Measurements from ENCODE around the gene ARRDC1. TPM values are rescaled to one million over a fixed set of nuclear protein-coding genes. Genes with fewer than 3 reads are reported as not detected.
A peak's percentile ranks its signal among the peaks of the same experiment; 100 is the strongest.

ARRDC1 gene
- total and polyA plus RNA-seq, 8 donors: 31.8 to 185 (median 131) TPM

DNA sequence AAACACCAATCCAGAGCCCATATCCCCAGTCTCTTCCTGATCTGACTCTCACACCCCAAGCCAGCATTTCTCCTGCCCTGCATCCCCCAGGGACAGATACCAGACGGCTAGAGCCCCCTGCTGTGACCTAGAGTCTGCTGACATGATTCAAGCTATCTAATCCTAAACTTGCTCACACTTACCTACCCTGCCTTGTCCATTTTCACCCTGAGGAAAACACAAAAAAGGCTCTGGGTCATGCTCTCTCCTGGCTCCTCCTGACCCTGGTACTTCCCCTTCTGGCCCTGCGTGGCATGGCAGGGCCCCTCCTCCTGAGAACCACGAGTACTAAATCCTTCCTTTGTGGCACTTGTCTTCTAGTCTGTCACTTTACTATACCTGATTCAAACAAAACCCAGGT, 2.8 kb upstream of the ARRDC1 start:
- DNase-seq: no peak
- intact Hi-C loops (cut with DNase I; ENCODE audit: low total_unique reads): loop anchor here (10.0 kb wide), 1 partner anchor 62 kb away; no protein-coding TSS in a partner anchor
- 11 to 19% (median 13%) methylated on average over 3 of the region's 3 CpGs for WGBS, 5 donors

DNA sequence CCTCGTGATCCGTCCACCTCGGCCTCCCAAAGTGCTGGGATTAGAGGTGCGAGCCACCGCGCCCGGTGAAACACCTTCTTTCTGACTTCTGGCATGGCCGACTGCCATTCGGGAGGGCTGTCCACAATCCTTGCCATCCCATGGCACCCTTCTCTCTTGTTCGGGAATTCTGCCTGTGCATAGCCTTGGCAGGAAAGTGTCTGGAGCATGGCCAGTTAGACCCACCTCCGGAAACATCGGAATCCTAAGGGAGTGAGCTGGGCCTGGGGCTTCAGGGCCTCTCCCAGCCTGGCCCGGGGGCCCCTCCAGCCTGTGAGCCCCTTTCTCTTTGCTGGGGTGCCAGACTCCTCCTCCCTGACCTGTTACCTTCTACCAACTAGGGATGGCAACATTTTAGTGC, 1.6 kb upstream of the ARRDC1 start:
- 78 to 93% (median 89%) methylated on average over 13 of the region's 13 CpGs for WGBS, 5 donors
- no peak for TF ChIP-seq CTCF (IDR thresholded peaks at IDR 0.05)
- no peak for TF ChIP-seq POLR2AphosphoS5 (IDR thresholded peaks at IDR 0.05)
- TF ChIP-seq POLR2A (IDR thresholded peaks at IDR 0.05): no peak
- TF ChIP-seq EP300 (IDR thresholded peaks at IDR 0.05): no peak
- no peak for DNase-seq

More for the DNA sequence above, 2.8 kb upstream of the ARRDC1 start:
- H3K4me3 ChIP-seq: no peak overlapping the region
- H3K9me3 ChIP-seq: no peaks in the 10 kb centered on the region
- no peak overlapping the region for H3K27ac ChIP-seq
- TF ChIP-seq POLR2AphosphoS5 (IDR thresholded peaks at IDR 0.05): no peak
- TF ChIP-seq EP300 (IDR thresholded peaks at IDR 0.05): no peak
- no peak for TF ChIP-seq POLR2A (IDR thresholded peaks at IDR 0.05)
- TF ChIP-seq CTCF (IDR thresholded peaks at IDR 0.05): no peak
- peaks cover 19 to 30% (median 27%) of the 10 kb centered on the region in 4 donors for H3K4me1 ChIP-seq
- H3K27me3 ChIP-seq: no peaks in the 10 kb centered on the region
- no peaks in the 10 kb centered on the region for H3K36me3 ChIP-seq

GRCh38 chr9:137604345-137605086, 970 bp upstream of the ARRDC1 start:
- Histone ChIP-seq H3K27ac (peak overlapping the region in 4 of 5 donors; percentile 82 to 93 (median 82)), H3K4me1 (peaks cover 31 to 47% (median 41%) of the 10 kb centered on the region in 4 donors), H3K27me3 (no peaks in the 10 kb centered on the region), H3K36me3 (no peaks in the 10 kb centered on the region), H3K4me3 (peak overlapping the region; percentile 62 to 87 (median 72)), H3K9me3 (no peaks in the 10 kb centered on the region)
- DNase-seq: peak in 1 of 2 donors; percentile 71
- 9 to 21% (median 10%) methylated on average over 27 to 49 of the region's 49 CpGs for WGBS, 5 donors
- intact Hi-C loops (cut with DNase I; ENCODE audit: low total_unique reads): loop anchor here (10.0 kb wide), 1 partner anchor 60 kb away; no protein-coding TSS in a partner anchor
- TF ChIP-seq POLR2A (IDR thresholded peaks at IDR 0.05) (no peak), CTCF (IDR thresholded peaks at IDR 0.05) (no peak), EP300 (IDR thresholded peaks at IDR 0.05) (no peak), POLR2AphosphoS5 (IDR thresholded peaks at IDR 0.05) (no peak)

More for the DNA sequence above, 1.6 kb upstream of the ARRDC1 start:
- no peaks in the 10 kb centered on the region for H3K36me3 ChIP-seq
- H3K4me1 ChIP-seq: peaks cover 31 to 42% (median 39%) of the 10 kb centered on the region in 4 donors
- H3K27me3 ChIP-seq: no peaks in the 10 kb centered on the region
- no peaks in the 10 kb centered on the region for H3K9me3 ChIP-seq
- peak overlapping the region in 2 of 5 donors; percentile 82 for H3K27ac ChIP-seq
- intact Hi-C loops (cut with DNase I; ENCODE audit: low total_unique reads): loop anchor here (10.0 kb wide), 1 partner anchor 61 kb away; no protein-coding TSS in a partner anchor
- H3K4me3 ChIP-seq: no peak overlapping the region

DNA sequence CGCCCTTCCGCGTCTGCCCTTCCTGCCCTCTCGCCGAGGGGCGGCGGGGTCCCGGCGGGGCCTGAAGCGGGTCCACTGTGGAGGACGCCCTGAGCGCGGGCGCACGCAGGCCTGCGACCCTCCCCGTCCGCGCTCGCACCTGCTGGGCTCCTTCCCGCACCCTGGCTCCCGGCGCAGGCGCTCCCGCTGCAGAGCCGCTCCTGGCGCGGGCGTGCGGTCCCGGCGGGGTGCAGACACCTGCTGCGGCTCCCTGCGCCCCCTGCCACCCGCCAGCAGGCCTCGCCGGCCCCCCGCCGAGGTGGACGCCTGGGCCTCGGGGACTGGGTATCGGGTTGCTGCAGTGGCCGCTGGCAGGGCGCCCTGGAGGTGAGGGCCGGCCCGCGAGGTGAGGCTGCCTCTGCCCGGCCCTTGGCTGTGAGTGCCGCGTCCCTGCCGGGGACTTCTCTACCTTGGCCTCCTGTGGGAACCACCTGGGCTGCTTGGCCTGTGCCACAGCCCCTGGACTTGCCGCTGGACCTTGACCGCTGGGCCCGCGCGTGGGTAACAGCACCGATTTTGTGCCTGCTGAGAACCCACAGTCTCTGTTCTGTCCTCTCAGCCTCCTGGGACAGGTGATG, 627 bp downstream of the ARRDC1 start:
- peak overlapping the region; percentile 87 to 99 (median 91) for H3K27ac ChIP-seq
- TF ChIP-seq CTCF (IDR thresholded peaks at IDR 0.05) (no peak), POLR2A (IDR thresholded peaks at IDR 0.05) (no peak), POLR2AphosphoS5 (IDR thresholded peaks at IDR 0.05) (no peak), EP300 (IDR thresholded peaks at IDR 0.05) (no peak)
- no peaks in the 10 kb centered on the region for H3K9me3 ChIP-seq
- WGBS, 5 donors: 2 to 27% (median 5%) methylated on average over 3 to 56 of the region's 57 CpGs
- DNase-seq: peak; percentile 72 to 78
- peaks cover 43 to 59% (median 52%) of the 10 kb centered on the region in 4 donors for H3K4me1 ChIP-seq
- peak overlapping the region; percentile 62 to 90 (median 82) for H3K4me3 ChIP-seq
- intact Hi-C loops (cut with DNase I; ENCODE audit: low total_unique reads): loop anchor here (10.0 kb wide), 1 partner anchor 59 kb away; no protein-coding TSS in a partner anchor
- no peaks in the 10 kb centered on the region for H3K36me3 ChIP-seq
- H3K27me3 ChIP-seq: no peaks in the 10 kb centered on the region
